Transverse colon (tissue), 4 donors: ENCODE data around the gene USP30. TPM values are rescaled to one million over a fixed set of nuclear protein-coding genes. Genes with fewer than 3 reads are reported as not detected.

Source experiments
- DNase-seq: peaks from one replicate; pipeline ENCODE4 v3.0.0-alpha.2; 2019
- H3K27ac ChIP-seq, 4 donors: fragments of 200-600 bp; sonication (generic); 2 replicates each; pipeline ENCODE4 v1.5.1; 2016 to 2018; ENCODE audit warnings: inconsistent platforms in 4 of 4
- H3K27me3 ChIP-seq: fragments of 200-600 bp; sonication (generic); 2 replicates; pipeline ENCODE4 v1.5.1; 2017; ENCODE audit warnings: inconsistent platforms
- H3K36me3 ChIP-seq, 4 donors: fragments of 200-600 bp; sonication (generic); 2 replicates each; pipeline ENCODE4 v1.5.1; 2017 to 2019; ENCODE audit warnings: inconsistent platforms in 4 of 4
- H3K4me1 ChIP-seq, 4 donors: fragments of 200-600 bp; sonication (generic); 2 replicates each; pipeline ENCODE4 v1.5.1; 2017 to 2020; ENCODE audit warnings: inconsistent platforms in 4 of 4
- H3K4me3 ChIP-seq, 4 donors: fragments of 200-600 bp; sonication (generic); 1 replicate in 1 of 4; 2 replicates in 3 of 4; pipeline versions ENCODE4 v1.5.1 to v1.6.1; 2017 to 2019; ENCODE audit warnings: inconsistent platforms in 4 of 4
- H3K9me3 ChIP-seq, 2 donors: fragments of 200-600 bp; sonication (generic); 2 replicates each; pipeline ENCODE4 v1.5.1; 2017 to 2019; ENCODE audit warnings: inconsistent platforms in 2 of 2
- EP300 ChIP-seq: sonication (generic); formaldehyde crosslinking; IDR thresholded peaks from one replicate; pipeline ENCODE4 v1.6.1; 2017; ENCODE audit warnings: antibody characterized with exemption, low read depth
- POLR2A ChIP-seq: fragments of 450-650 bp; IDR thresholded peaks from one replicate; pipeline ENCODE4 v1.6.1; 2016; ENCODE audit warnings: antibody characterized with exemption, mild to moderate bottlenecking, moderate library complexity
- POLR2AphosphoS5 ChIP-seq, 3 donors: sonication (generic); formaldehyde crosslinking; IDR thresholded peaks; one replicate each; pipeline ENCODE4 v1.6.1; 2016; ENCODE audit warnings: antibody characterized with exemption in 3 of 3
- WGBS, 2 donors: methylation state at CpG; one replicate each; pipeline ENCODE4 v1.1.5; 2018; ENCODE audit warnings: low coverage in 1 of 2; 5-methylcytosine and 5-hydroxymethylcytosine counted together
- in situ Hi-C, 4 donors: fragments of 200-750 bp; cut with MboI; loops; one replicate each; pipeline versions ENCODE4 v1.15.0 to v1.15.1; 2017; ENCODE audit warnings: low sequenced_read_pairs in 3 of 4, low pct_ligation_motif_present in 1 of 4, low pct_unique_long_range_greater_than_20kb in 1 of 4
- intact Hi-C: fragments of 100-400 bp; cut with DNase I; formaldehyde crosslinking; loops from one replicate; pipeline ENCODE4 v1.15.1; 2023; ENCODE audit warnings: low total_unique reads
- total RNA-seq, 4 donors: library from RNA; depleted of rRNA; stranded (reverse); fragments of >200 nt; gene quantifications; one replicate each; pipeline ENCODE4 v1.1.0, GENCODE V29; 2016
- TF ChIP-seq, protein P1 (sequence below), 5 experiments: fragments of 200-600 bp in 3 of 5; fragments of 450-650 bp in 2 of 5; sonication (generic) in 3 of 5; IDR thresholded peaks; 1 replicate in 2 of 5; 2 replicates in 3 of 5; pipeline ENCODE4 v1.5.1; 2016 to 2017; ENCODE audit warnings: antibody characterized with exemption in 5 of 5, inconsistent platforms in 3 of 5, mild to moderate bottlenecking in 2 of 5, moderate library complexity in 1 of 5

Gene USP30, protein sequence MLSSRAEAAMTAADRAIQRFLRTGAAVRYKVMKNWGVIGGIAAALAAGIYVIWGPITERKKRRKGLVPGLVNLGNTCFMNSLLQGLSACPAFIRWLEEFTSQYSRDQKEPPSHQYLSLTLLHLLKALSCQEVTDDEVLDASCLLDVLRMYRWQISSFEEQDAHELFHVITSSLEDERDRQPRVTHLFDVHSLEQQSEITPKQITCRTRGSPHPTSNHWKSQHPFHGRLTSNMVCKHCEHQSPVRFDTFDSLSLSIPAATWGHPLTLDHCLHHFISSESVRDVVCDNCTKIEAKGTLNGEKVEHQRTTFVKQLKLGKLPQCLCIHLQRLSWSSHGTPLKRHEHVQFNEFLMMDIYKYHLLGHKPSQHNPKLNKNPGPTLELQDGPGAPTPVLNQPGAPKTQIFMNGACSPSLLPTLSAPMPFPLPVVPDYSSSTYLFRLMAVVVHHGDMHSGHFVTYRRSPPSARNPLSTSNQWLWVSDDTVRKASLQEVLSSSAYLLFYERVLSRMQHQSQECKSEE
- total RNA-seq: 10 to 100 TPM in 3 of 4 donors, 1 to 10 TPM in 1; 6.8 to 38.9 (median 24.9) TPM

DNA sequence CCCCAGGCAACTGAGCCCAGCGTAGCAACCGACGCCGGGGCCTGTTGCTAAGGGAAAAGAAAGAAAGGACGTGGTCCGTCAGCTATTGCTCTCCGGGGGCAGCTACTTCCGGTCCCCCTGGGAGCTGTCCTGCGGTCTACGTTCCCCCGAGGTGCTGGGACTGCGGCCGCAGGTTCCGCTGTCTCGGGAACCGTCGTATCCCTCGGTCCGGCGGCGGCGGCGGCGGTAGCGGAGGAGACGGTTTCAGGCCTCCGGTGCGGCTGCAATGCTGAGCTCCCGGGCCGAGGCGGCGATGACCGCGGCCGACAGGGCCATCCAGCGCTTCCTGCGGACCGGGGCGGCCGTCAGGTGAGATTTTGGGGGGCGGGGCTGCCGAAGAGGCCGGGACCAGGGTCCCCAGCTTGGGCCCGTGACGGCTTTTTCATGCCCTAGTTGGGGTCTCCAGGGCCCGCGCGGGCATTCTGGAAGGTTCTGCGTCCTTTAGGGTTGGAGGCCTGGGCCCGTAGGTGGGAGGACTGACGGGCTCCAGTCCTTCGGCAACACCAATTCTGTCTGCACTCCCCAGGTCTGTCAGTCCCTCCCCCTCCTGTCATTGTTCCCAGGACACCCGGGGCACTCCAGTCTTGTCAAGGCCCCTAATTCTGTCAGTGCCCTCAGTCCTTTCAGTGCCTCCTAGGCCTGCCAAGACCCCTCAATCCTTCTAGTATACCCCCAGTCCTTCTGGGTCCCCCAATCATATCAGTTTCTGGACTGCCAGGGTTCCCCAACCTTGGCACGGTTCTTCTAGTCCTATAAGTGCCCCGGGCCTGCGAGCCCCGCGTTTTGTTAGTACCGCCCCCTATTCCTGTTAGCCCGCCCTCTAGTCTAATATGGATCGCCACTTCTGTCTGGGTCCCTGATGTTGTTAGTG lies at the start of gene USP30:
TSS of gene USP30 (plus strand) at position 163 of the 910 bp plus-strand sequence. CDS start at position 266, 103 bp downstream.
- peak; percentile 89 for DNase-seq
- H3K36me3 ChIP-seq: peaks cover 0 to 4% (median under 1%) of the 10 kb centered on the region in 4 donors
- 1% methylated on average over 25 of the region's 61 CpGs; no CpG with 5 or more reads in 1 of the 2 donors for WGBS, 2 donors
- H3K9me3 ChIP-seq: no peaks in the 10 kb centered on the region
- TF ChIP-seq POLR2AphosphoS5 (IDR thresholded peaks at IDR 0.05) (peak in 2 of 3 donors; percentile 63 to 81), POLR2A (peak; percentile 58), EP300 (no peak)
- TF ChIP-seq, protein P1, sequence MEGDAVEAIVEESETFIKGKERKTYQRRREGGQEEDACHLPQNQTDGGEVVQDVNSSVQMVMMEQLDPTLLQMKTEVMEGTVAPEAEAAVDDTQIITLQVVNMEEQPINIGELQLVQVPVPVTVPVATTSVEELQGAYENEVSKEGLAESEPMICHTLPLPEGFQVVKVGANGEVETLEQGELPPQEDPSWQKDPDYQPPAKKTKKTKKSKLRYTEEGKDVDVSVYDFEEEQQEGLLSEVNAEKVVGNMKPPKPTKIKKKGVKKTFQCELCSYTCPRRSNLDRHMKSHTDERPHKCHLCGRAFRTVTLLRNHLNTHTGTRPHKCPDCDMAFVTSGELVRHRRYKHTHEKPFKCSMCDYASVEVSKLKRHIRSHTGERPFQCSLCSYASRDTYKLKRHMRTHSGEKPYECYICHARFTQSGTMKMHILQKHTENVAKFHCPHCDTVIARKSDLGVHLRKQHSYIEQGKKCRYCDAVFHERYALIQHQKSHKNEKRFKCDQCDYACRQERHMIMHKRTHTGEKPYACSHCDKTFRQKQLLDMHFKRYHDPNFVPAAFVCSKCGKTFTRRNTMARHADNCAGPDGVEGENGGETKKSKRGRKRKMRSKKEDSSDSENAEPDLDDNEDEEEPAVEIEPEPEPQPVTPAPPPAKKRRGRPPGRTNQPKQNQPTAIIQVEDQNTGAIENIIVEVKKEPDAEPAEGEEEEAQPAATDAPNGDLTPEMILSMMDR (IDR thresholded peaks at IDR 0.05): no peak
- H3K27ac ChIP-seq: peak within 1 kb of the TSS; percentile 90 to 96 (median 92)
- peaks cover 14 to 36% (median 17%) of the 10 kb centered on the region in 4 donors for H3K4me1 ChIP-seq
- H3K27me3 ChIP-seq: no peaks in the 10 kb centered on the region
- peak within 1 kb of the TSS; percentile 76 to 100 (median 88) for H3K4me3 ChIP-seq
- in situ Hi-C loops: no loop called here
- intact Hi-C loops: loop anchor here (2.0 kb wide), 2 partner anchors 324 to 492 kb away; partner anchors contain the start of gene SART3

DNA sequence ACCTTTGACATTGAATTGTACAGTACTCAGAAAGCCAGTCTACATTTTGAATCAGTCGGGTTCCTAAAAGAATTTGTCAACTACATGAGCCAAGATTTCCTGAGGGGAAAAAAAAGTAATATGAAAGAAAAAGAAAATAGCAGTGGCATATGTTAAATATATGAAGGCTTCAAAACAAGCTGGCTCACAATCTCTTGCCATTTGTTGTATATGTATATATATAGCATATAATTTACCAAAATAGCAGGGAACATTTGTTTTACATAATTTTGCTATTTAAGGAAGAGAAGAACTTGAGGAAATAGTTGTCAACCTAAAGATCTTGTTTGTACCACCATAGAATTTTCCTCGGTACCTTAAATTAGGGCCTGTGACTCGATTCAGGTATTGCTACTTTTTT lies 48.4 kb upstream of the USP30 start:
- TF ChIP-seq, protein P1 (IDR thresholded peaks at IDR 0.05): no peak
- TF ChIP-seq POLR2AphosphoS5 (IDR thresholded peaks at IDR 0.05) (no peak), POLR2A (no peak), EP300 (no peak)
- Histone ChIP-seq H3K4me1 (no peaks in the 10 kb centered on the region), H3K4me3 (no peak overlapping the region), H3K36me3 (no peaks in the 10 kb centered on the region), H3K9me3 (no peaks in the 10 kb centered on the region), H3K27ac (no peak overlapping the region), H3K27me3 (no peaks in the 10 kb centered on the region)
- DNase-seq: no peak
- in situ Hi-C loops: no loop called here
- intact Hi-C loops: no loop called here
- 74 to 79% methylated on average over 3 of the region's 3 CpGs for WGBS, 2 donors

DNA sequence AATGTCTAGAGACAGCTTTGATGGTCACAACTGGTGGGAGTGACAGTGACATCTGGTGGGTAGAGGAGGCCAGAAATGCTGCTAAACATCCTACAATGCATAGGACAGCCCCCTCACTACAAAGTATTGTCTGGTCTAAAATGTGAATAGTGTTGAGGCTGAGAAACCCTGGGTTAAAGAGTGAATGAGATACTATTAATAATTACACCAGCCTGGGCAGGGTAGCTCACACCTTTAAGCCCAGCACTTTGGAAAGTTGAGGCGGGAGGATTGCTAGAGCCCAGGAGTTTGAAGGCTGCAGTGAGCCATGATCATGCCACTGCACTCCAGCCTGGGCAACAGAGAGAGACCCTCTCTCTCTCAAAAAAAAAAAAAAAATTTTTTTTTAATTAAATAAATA lies 42.6 kb upstream of the USP30 start:
- Histone ChIP-seq H3K27ac (no peak overlapping the region), H3K36me3 (no peaks in the 10 kb centered on the region), H3K9me3 (no peaks in the 10 kb centered on the region), H3K27me3 (no peaks in the 10 kb centered on the region), H3K4me1 (no peaks in the 10 kb centered on the region), H3K4me3 (no peak overlapping the region)
- intact Hi-C loops: no loop called here
- TF ChIP-seq EP300 (no peak), POLR2A (no peak), POLR2AphosphoS5 (IDR thresholded peaks at IDR 0.05) (no peak)
- TF ChIP-seq, protein P1 (IDR thresholded peaks at IDR 0.05): no peak
- 71 to 96% methylated on average over 1 of the region's 1 CpG for WGBS, 2 donors
- no peak for DNase-seq
- in situ Hi-C loops: no loop called here

DNA sequence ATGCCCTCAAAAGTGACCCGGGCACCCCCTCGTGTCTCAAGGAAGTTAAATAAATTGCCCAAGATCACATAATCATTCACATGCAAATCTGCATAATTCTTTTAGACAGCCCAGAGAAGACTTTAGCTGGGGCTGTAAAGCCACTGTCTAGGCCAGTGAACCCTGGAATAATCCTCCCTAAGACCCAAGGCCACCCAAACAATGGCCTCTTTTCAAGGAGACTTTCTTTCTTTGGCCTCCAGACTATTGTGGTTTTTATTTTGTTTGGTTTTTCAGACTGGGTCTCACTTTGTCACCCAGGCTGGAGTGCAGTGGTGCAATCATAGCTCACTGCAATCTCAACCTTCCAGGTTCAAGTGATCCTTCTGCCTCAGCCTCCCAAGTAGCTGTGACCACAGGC lies 42.1 kb upstream of the USP30 start:
- intact Hi-C loops (no loop called here), in situ Hi-C loops (no loop called here)
- H3K27ac ChIP-seq: no peak overlapping the region
- H3K27me3 ChIP-seq: no peaks in the 10 kb centered on the region
- no peaks in the 10 kb centered on the region for H3K9me3 ChIP-seq
- TF ChIP-seq, protein P1 (IDR thresholded peaks at IDR 0.05): no peak
- no peak for TF ChIP-seq EP300
- TF ChIP-seq POLR2AphosphoS5 (IDR thresholded peaks at IDR 0.05): no peak
- no peak for TF ChIP-seq POLR2A
- no peak for DNase-seq
- WGBS, 2 donors: 40 to 43% methylated on average over 1 to 2 of the region's 2 CpGs
- no peaks in the 10 kb centered on the region for H3K4me1 ChIP-seq
- H3K4me3 ChIP-seq: no peak overlapping the region
- no peaks in the 10 kb centered on the region for H3K36me3 ChIP-seq
